ENCODE results near the gene FAM13A. TPM values are rescaled to one million over a fixed set of nuclear protein-coding genes. Genes with fewer than 3 reads are reported as not detected.
"Not testable (repeated sequence)": the region's sequence is repeated elsewhere in the genome, so short reads cannot be mapped to it uniquely, and the experiment has no call there.

Gene FAM13A
- total and polyA plus RNA-seq, 3 donors from 2014 or later: 30.7 to 123 (median 109) TPM

DNA sequence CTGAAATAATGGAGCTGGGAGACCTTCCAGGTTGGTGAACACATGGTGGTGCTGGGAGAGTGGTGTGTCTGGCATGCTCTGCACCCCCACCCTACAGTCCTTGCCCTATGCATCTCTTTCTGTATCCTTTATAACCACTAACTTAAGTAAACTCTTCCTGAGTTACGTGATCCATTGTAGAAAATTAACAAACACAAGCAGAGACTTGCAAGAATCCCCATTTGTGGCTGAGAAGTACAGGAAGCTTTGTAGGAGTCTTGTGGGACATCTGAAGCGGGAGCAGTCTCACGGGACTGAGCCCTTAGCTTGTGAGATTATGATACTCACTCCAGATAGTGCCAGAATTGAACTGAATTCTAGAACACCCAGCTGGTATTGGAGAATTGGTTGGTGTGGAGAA is 14.3 kb upstream of the FAM13A start:
- intact Hi-C loops (cut with DNase I; ENCODE audit: low total_unique reads): no loop called here
- 89% methylated on average over 3 of the region's 3 CpGs for WGBS, 2 donors
- no peak for DNase-seq
- TF ChIP-seq CTCF (IDR thresholded peaks at IDR 0.05) (no peak), POLR2A (IDR thresholded peaks at IDR 0.05) (no peak)
- Histone ChIP-seq H3K4me1 (no peaks in the 10 kb centered on the region), H3K4me3 (no peak overlapping the region), H3K9me3 (no peaks in the 10 kb centered on the region), H3K27me3 (no peaks in the 10 kb centered on the region), H3K27ac (no peak overlapping the region), H3K36me3 (ENCODE audit: low read depth, missing control alignments) (no peaks in the 10 kb centered on the region)

DNA sequence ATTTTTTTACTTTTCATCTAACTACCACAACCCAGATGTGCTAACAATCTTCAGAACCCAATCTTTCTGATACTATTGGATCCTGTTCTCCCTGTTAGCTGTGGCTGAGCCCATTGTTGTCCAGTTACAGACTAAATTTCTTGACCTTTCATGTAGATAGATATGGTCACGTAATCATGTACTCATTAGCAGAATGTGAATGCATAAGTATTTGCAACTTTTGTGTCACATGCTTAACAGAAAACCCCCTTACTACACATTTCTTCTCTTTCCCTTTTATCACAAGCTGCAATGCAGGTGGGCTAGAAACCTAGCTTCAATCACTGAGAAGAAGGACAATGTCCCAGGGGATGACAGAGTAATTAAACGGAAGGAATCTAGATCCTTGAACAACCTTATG is 13.1 kb upstream of the FAM13A start:
- intact Hi-C loops (cut with DNase I; ENCODE audit: low total_unique reads): no loop called here
- Histone ChIP-seq H3K4me3 (no peak overlapping the region), H3K36me3 (ENCODE audit: low read depth, missing control alignments) (no peaks in the 10 kb centered on the region), H3K4me1 (no peaks in the 10 kb centered on the region), H3K9me3 (no peaks in the 10 kb centered on the region), H3K27me3 (no peaks in the 10 kb centered on the region), H3K27ac (no peak overlapping the region)
- no peak for DNase-seq
- no peak for TF ChIP-seq CTCF (IDR thresholded peaks at IDR 0.05)
- no peak for TF ChIP-seq POLR2A (IDR thresholded peaks at IDR 0.05)
- 84 to 85% methylated on average over 2 of the region's 2 CpGs for WGBS, 2 donors

- no peak for DNase-seq
- no peak overlapping the region for H3K27ac ChIP-seq
- no peaks in the 10 kb centered on the region for H3K36me3 ChIP-seq (ENCODE audit: low read depth, missing control alignments)
- intact Hi-C loops (cut with DNase I; ENCODE audit: low total_unique reads): no loop called here
- H3K4me1 ChIP-seq: no peaks in the 10 kb centered on the region
- H3K4me3 ChIP-seq: no peak overlapping the region
- WGBS, 2 donors: 80 to 85% methylated on average over 2 of the region's 2 CpGs
- H3K9me3 ChIP-seq: no peaks in the 10 kb centered on the region
- no peak for TF ChIP-seq POLR2A (IDR thresholded peaks at IDR 0.05)
- TF ChIP-seq CTCF (IDR thresholded peaks at IDR 0.05): no peak
- no peaks in the 10 kb centered on the region for H3K27me3 ChIP-seq
Observed at GRCh38 chr4:89069481-89069880, 12.5 kb upstream of the FAM13A start.

DNA sequence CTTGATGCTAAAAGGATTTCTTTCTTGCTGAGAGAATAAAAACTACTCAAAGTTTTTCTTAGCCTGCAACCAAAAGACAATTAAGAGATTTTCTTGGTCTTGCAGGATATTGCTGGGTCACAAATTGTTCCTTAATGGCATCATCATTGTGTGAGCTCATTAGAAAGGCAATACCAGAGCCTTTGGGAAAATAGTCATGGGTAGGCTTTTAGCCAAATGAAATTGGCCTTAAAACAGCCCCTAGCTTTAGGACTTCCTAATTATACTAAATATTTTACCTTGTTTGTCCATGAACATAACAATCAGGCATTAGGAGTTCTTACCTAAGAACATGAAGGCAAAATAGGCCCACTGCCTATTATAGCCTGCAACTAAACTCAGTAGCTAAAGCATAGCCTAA is 10.4 kb upstream of the FAM13A start:
- intact Hi-C loops (cut with DNase I; ENCODE audit: low total_unique reads): no loop called here
- no peaks in the 10 kb centered on the region for H3K27me3 ChIP-seq
- no peaks in the 10 kb centered on the region for H3K4me1 ChIP-seq
- H3K27ac ChIP-seq: no peak overlapping the region
- no peak for DNase-seq
- H3K36me3 ChIP-seq (ENCODE audit: low read depth, missing control alignments): no peaks in the 10 kb centered on the region
- no peak overlapping the region for H3K4me3 ChIP-seq
- H3K9me3 ChIP-seq: no peaks in the 10 kb centered on the region
- TF ChIP-seq POLR2A (IDR thresholded peaks at IDR 0.05): no peak
- TF ChIP-seq CTCF (IDR thresholded peaks at IDR 0.05): no peak

DNA sequence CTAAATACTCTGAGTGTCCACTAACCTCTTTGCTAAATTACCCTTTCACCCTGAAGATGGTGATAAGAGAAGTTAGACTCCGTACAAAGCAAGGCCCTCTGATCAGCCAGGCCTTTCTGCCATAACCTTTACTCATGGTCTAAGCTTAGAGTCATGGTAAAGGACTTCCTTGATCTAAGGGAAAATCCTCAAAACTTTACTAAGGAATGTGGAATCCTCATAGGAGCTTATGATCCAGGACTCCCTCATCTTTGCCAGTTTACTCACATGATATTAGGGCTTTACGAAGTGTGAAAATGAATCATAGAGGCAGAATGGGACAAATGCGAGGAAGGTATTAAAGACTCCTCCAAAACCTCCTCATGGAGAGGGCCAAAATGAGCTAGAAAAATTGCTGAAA is 7.9 kb upstream of the FAM13A start:
- whole genome bisulfite sequencing, 2 donors: 32 to 69% methylated on average over 3 of the region's 3 CpGs
- intact Hi-C loops (cut with DNase I; ENCODE audit: low total_unique reads): no loop called here
- no peaks in the 10 kb centered on the region for H3K36me3 ChIP-seq (ENCODE audit: low read depth, missing control alignments)
- TF ChIP-seq POLR2A (IDR thresholded peaks at IDR 0.05): no peak
- no peak for TF ChIP-seq CTCF (IDR thresholded peaks at IDR 0.05)
- no peak for DNase-seq
- H3K27ac ChIP-seq: no peak overlapping the region
- no peak overlapping the region for H3K4me3 ChIP-seq
- H3K9me3 ChIP-seq: no peaks in the 10 kb centered on the region
- no peaks in the 10 kb centered on the region for H3K4me1 ChIP-seq
- no peaks in the 10 kb centered on the region for H3K27me3 ChIP-seq

DNA sequence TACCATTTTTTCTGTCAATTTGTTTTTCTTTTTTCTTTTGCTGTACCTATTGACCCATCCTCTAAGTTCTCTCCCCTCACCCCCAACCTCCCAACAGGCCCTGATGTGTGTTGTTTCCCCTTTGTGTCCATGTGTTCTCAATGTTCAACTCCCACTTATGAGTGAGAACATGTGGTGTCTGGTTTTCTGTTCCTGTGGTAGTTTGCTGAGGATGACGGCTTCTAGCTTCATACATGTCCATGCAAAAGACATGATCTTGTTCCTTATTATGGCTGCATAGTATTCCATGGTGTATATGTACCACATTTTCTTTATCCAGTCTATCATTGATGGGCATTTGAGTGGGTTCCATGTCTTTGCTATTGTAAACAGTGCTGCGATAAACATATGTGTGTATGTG is 859 bp upstream of the FAM13A start:
- intact Hi-C loops (cut with DNase I; ENCODE audit: low total_unique reads): not testable (repeated sequence)
- 31 to 66% methylated on average over 2 of the region's 2 CpGs for WGBS, 2 donors

More for the DNA sequence above, 859 bp upstream of the FAM13A start:
- H3K27ac ChIP-seq; H3K36me3 ChIP-seq (ENCODE audit: low read depth, missing control alignments); H3K9me3 ChIP-seq; H3K27me3 ChIP-seq; H3K4me3 ChIP-seq; DNase-seq: not testable (repeated sequence)
- H3K4me1 ChIP-seq: peaks cover 13% of the 10 kb centered on the region
